IPS-NIHi11 (cell line): ENCODE results near the gene DLGAP5.

ENCODE experiments used
- DNase-seq: peaks from one replicate; pipeline ENCODE4 v3.0.0; 2012; ENCODE audit warnings: mixed read lengths, low spot score

DLGAP5 gene

GRCh38 chr14:55191203-55192053, at the start of gene DLGAP5:
Gene DLGAP5, minus strand, starts transcription at chr14:55191585. Its CDS starts 2,406 bp downstream, at chr14:55189179.
- DNase-seq: peak; percentile 96

- peak; percentile 77 for DNase-seq
These were observed 49.3 kb upstream of the DLGAP5 start for GRCh38 chr14:55240526-55241178.

GRCh38 chr14:55239320-55239719, 47.9 kb upstream of the DLGAP5 start:
- no peak for DNase-seq

GRCh38 chr14:55238019-55238680, 46.8 kb upstream of the DLGAP5 start:
- no peak for DNase-seq

GRCh38 chr14:55233591-55233990, 42.2 kb upstream of the DLGAP5 start:
- no peak for DNase-seq

GRCh38 chr14:55228261-55228660, 36.9 kb upstream of the DLGAP5 start:
- DNase-seq: no peak

- DNase-seq: no peak
These were observed 32.0 kb upstream of the DLGAP5 start for GRCh38 chr14:55223364-55223763.

GRCh38 chr14:55221968-55222367, 30.6 kb upstream of the DLGAP5 start:
- DNase-seq: no peak

- no peak for DNase-seq
These were observed 29.8 kb upstream of the DLGAP5 start for GRCh38 chr14:55221186-55221585.

GRCh38 chr14:55220230-55220629, 28.8 kb upstream of the DLGAP5 start:
- DNase-seq: no peak

- no peak for DNase-seq
These were observed 21.2 kb upstream of the DLGAP5 start for GRCh38 chr14:55212634-55213033.

GRCh38 chr14:55207832-55208231, 16.4 kb upstream of the DLGAP5 start:
- DNase-seq: no peak

- no peak for DNase-seq
These were observed 14.8 kb upstream of the DLGAP5 start for GRCh38 chr14:55206175-55206693.

GRCh38 chr14:55201219-55202101, 10.1 kb upstream of the DLGAP5 start:
- DNase-seq: no peak

GRCh38 chr14:55200651-55201050, 9.3 kb upstream of the DLGAP5 start:
- no peak for DNase-seq

- no peak for DNase-seq
These were observed 7.4 kb upstream of the DLGAP5 start for GRCh38 chr14:55198749-55199148.

GRCh38 chr14:55194656-55195355, 3.4 kb upstream of the DLGAP5 start:
- DNase-seq: no peak

- no peak for DNase-seq
These were observed 753 bp upstream of the DLGAP5 start for GRCh38 chr14:55192054-55192621.

GRCh38 chr14:55190906-55191202, 531 bp downstream of the DLGAP5 start:
- no peak for DNase-seq

- DNase-seq: no peak
These were observed 2.6 kb downstream of the DLGAP5 start for GRCh38 chr14:55188686-55189295.
